Caco-2 (cell line): ENCODE measurements around the gene SH2D3C. TPM values are rescaled to one million over a fixed set of nuclear protein-coding genes. Genes with fewer than 3 reads are reported as not detected.
A peak's percentile ranks its signal among the peaks of the same experiment; 100 is the strongest.

Source experiments
- BruUV-seq: library from RNA; stranded (reverse); fragments of 400-500 nt; replicated peaks from 2 replicates; lab custom pipeline; 2021; lab: Mats Ljungman, UMichigan
- CTCF ChIA-PET: fragments of 300-600 bp; sonication (Branson Sonifier 250); formaldehyde crosslinking; loops from one replicate; lab custom pipeline; 2022; ENCODE audit warnings: antibody characterized with exemption; lab: Charles Lee
- POLR2A ChIA-PET: fragments of 300-600 bp; sonication (Branson Sonifier 250); formaldehyde crosslinking; loops from one replicate; lab custom pipeline; 2022; ENCODE audit warnings: antibody characterized with exemption; lab: Charles Lee
- DNase-seq, 2 experiments: peaks; one replicate each; pipeline versions ENCODE4 v3.0.0 to v3.0.0-alpha.2; 2020 to 2022
- H3K27me3 ChIP-seq: replicated peaks from 2 replicates; pipeline ENCODE4 v1.6.0; 2011; ENCODE audit warnings: low read length; ENCODE audit not compliant: control insufficient read depth, insufficient read depth
- H3K36me3 ChIP-seq: 2 replicates; pipeline ENCODE4 v1.5.1; 2011; ENCODE audit warnings: low read length; ENCODE audit not compliant: control insufficient read depth, insufficient read depth
- H3K4me1 ChIP-seq: fragments of 250-450 bp; sonication (Bioruptor Pico); 2 replicates; pipeline ENCODE4 v1.5.1; 2020; ENCODE audit warnings: mild to moderate bottlenecking
- H3K4me3 ChIP-seq: 2 replicates; pipeline ENCODE4 v1.5.1; 2011; ENCODE audit warnings: low read depth, mild to moderate bottlenecking, control low read depth, low read length
- H3K9me3 ChIP-seq: fragments of 250-450 bp; sonication (Bioruptor Pico); 2 replicates; pipeline ENCODE4 v1.5.1; 2020; ENCODE audit warnings: mild to moderate bottlenecking, moderate library complexity
- H3K27ac Mint-ChIP-seq: one replicate; pipeline ENCODE4 v1.8.0; 2022; ENCODE audit warnings: mixed read lengths; ENCODE audit not compliant: unreplicated experiment
- H3K27me3 Mint-ChIP-seq: one replicate; pipeline ENCODE4 v1.8.0; 2022; ENCODE audit warnings: mixed read lengths; ENCODE audit not compliant: insufficient read depth, unreplicated experiment
- H3K36me3 Mint-ChIP-seq: one replicate; pipeline ENCODE4 v1.8.0; 2022; ENCODE audit warnings: mild to moderate bottlenecking, mixed read lengths; ENCODE audit not compliant: insufficient read depth, unreplicated experiment
- H3K4me1 Mint-ChIP-seq: one replicate; pipeline ENCODE4 v1.8.0; 2022; ENCODE audit warnings: low read depth, mixed read lengths; ENCODE audit not compliant: unreplicated experiment
- H3K4me3 Mint-ChIP-seq: one replicate; pipeline ENCODE4 v1.8.0; 2022; ENCODE audit warnings: mild to moderate bottlenecking, moderate library complexity, mixed read lengths; ENCODE audit not compliant: unreplicated experiment
- H3K9me3 Mint-ChIP-seq: one replicate; pipeline ENCODE4 v1.8.0; 2022; ENCODE audit warnings: mixed read lengths; ENCODE audit not compliant: unreplicated experiment
- CTCF ChIP-seq, 2 experiments: fragments of 200-600 bp in 1 of 2; IDR thresholded peaks; 1 replicate in 1 of 2; 2 replicates in 1 of 2; pipeline versions ENCODE4 v1.5.1 to v1.8.0; 2011 to 2022; ENCODE audit warnings: antibody characterized with exemption in 1 of 2, control low read depth in 1 of 2, inconsistent platforms in 1 of 2, low read depth in 1 of 2, low read length in 1 of 2, mild to moderate bottlenecking in 1 of 2, moderate library complexity in 1 of 2; ENCODE audit not compliant: insufficient read depth in 1 of 2, severe bottlenecking in 1 of 2, unreplicated experiment in 1 of 2
- intact Hi-C: fragments of 100-400 bp; cut with micrococcal nuclease; formaldehyde crosslinking; loops from one replicate; pipeline ENCODE4 v1.10.0; 2022; ENCODE audit not compliant: unreplicated experiment
- total RNA-seq: library from RNA; stranded (reverse); gene quantifications from 2 replicates; pipeline ENCODE4 v1.2.3, GENCODE V29; 2022

Gene SH2D3C
- total RNA-seq, 1 experiment from 2014 or later, result 0.34 TPM

- Mint-ChIP-seq H3K27ac (no peak overlapping the region), H3K9me3 (peaks cover 9% of the 10 kb centered on the region), H3K36me3 (no peaks in the 10 kb centered on the region), H3K4me3 (no peak overlapping the region), H3K4me1 (no peaks in the 10 kb centered on the region), H3K27me3 (no peaks in the 10 kb centered on the region)
- no peaks in the 10 kb centered on the region for H3K9me3 ChIP-seq
- H3K4me1 ChIP-seq, result no peaks in the 10 kb centered on the region
- BruUV-seq, result no TSS peak
- intact Hi-C loops, result no loop called here
- ChIA-PET POLR2A (no interaction called here), CTCF (interaction anchor here (0.6 to 0.8 kb wide), 2 partner anchors 29 to 217 kb away, joined by 3 read pairs; partner anchors contain the start of gene TOR2A)
- no peaks in the 10 kb centered on the region for H3K36me3 ChIP-seq
- DNase-seq, result no peak
- H3K27me3 ChIP-seq, result no peaks in the 10 kb centered on the region
- H3K4me3 ChIP-seq, result no peak overlapping the region
- no peak for TF ChIP-seq CTCF (IDR thresholded peaks at IDR 0.05; ENCODE audit: insufficient read depth in 1 of 2, low read depth in 1 of 2, low read length in 1 of 2, severe bottlenecking in 1 of 2, unreplicated experiment in 1 of 2)
Observed at GRCh38 chr9:127705577-127706379, 72.7 kb downstream of the SH2D3C start.

DNA sequence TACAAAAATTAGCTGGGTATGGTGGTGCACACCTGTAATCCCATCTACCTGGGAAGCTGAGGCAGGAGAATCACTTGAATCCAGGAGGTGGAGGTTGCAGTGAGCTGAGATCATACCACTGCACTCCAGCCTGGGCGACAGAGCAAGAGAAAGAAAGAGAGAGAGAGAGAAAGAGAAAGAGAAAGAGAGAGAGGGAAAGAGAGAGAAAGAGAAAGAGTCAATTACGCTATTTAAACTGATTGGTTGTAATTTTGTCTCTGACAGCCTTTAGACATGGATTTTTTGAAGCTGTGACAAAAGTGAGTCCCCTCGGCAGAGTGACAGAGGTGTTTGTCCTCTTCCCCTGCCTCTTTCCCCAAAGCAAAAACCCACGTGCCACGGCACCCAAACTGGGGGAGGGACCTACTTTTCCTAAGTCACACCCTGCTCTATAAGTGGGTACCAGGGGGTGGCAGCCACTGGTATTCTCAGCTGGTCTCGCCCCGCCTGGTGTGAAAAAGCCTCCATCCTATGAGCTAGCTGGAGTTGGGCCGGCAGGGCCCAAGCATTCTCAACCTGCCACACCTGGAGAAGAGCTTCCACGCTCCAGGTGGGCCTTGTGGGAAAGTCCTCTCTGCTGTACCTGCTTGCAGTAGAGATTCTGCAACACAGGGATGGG lies 75.0 kb downstream of the SH2D3C start:
- POLR2A ChIA-PET, result no interaction called here
- Histone ChIP-seq H3K36me3 (no peaks in the 10 kb centered on the region), H3K9me3 (no peaks in the 10 kb centered on the region), H3K27me3 (no peaks in the 10 kb centered on the region), H3K4me1 (no peaks in the 10 kb centered on the region), H3K4me3 (no peak overlapping the region)
- no peak overlapping the region for H3K27ac Mint-ChIP-seq
- no peaks in the 10 kb centered on the region for H3K4me1 Mint-ChIP-seq
- no peaks in the 10 kb centered on the region for H3K27me3 Mint-ChIP-seq
- no peak for DNase-seq
- peaks cover 6% of the 10 kb centered on the region for H3K36me3 Mint-ChIP-seq
- no peak for TF ChIP-seq CTCF (IDR thresholded peaks at IDR 0.05; ENCODE audit: insufficient read depth in 1 of 2, low read depth in 1 of 2, low read length in 1 of 2, severe bottlenecking in 1 of 2, unreplicated experiment in 1 of 2)
- peaks cover 3% of the 10 kb centered on the region for H3K9me3 Mint-ChIP-seq
- CTCF ChIA-PET, result interaction anchor here (1.5 kb wide), 1 partner anchor 32 kb away, joined by 6 read pairs; the partner anchor contains the start of gene TOR2A
- H3K4me3 Mint-ChIP-seq, result no peak overlapping the region
- no TSS peak for BruUV-seq
- intact Hi-C loops, result no loop called here

- H3K9me3 ChIP-seq, result no peaks in the 10 kb centered on the region
- no peak overlapping the region for H3K4me3 ChIP-seq
- intact Hi-C loops, result no loop called here
- peaks cover 6% of the 10 kb centered on the region for H3K36me3 Mint-ChIP-seq
- H3K4me1 Mint-ChIP-seq, result no peaks in the 10 kb centered on the region
- ChIA-PET CTCF (interaction anchor here (0.6 to 1.3 kb wide), 2 partner anchors 34 to 191 kb away, joined by 4 to 11 read pairs; partner anchors contain the start of gene TOR2A), POLR2A (no interaction called here)
- no peaks in the 10 kb centered on the region for H3K36me3 ChIP-seq
- DNase-seq, result no peak
- H3K27me3 Mint-ChIP-seq, result no peaks in the 10 kb centered on the region
- H3K4me3 Mint-ChIP-seq, result peak overlapping the region; percentile 45
- no peak for TF ChIP-seq CTCF (IDR thresholded peaks at IDR 0.05; ENCODE audit: insufficient read depth in 1 of 2, low read depth in 1 of 2, low read length in 1 of 2, severe bottlenecking in 1 of 2, unreplicated experiment in 1 of 2)
- no peaks in the 10 kb centered on the region for H3K4me1 ChIP-seq
- H3K27me3 ChIP-seq, result no peaks in the 10 kb centered on the region
- no peak overlapping the region for H3K27ac Mint-ChIP-seq
- no TSS peak for BruUV-seq
- no peaks in the 10 kb centered on the region for H3K9me3 Mint-ChIP-seq
Observed at GRCh38 chr9:127700594-127701255, 77.7 kb downstream of the SH2D3C start.
